SU-DHL-6 (cell line): ENCODE measurements around the gene PDE6H.

Source experiments
- EZH2phosphoT487 ChIP-seq: fragments of 200-600 bp; sonication (generic), shearing (Covaris generic); conservative IDR thresholded peaks from 2 replicates; pipeline ENCODE4 v1.6.1; 2018; ENCODE audit warnings: mild to moderate bottlenecking, antibody characterized with exemption, low read length, moderate library complexity, mixed read lengths
- TF ChIP-seq, protein P1 (sequence below): fragments of 200-600 bp; sonication (generic); IDR thresholded peaks from one replicate; pipeline ENCODE4 v1.5.1; 2017; ENCODE audit warnings: antibody characterized with exemption, mild to moderate bottlenecking, low read length, moderate library complexity; ENCODE audit not compliant: insufficient read depth, poor library complexity, severe bottlenecking

DNA sequence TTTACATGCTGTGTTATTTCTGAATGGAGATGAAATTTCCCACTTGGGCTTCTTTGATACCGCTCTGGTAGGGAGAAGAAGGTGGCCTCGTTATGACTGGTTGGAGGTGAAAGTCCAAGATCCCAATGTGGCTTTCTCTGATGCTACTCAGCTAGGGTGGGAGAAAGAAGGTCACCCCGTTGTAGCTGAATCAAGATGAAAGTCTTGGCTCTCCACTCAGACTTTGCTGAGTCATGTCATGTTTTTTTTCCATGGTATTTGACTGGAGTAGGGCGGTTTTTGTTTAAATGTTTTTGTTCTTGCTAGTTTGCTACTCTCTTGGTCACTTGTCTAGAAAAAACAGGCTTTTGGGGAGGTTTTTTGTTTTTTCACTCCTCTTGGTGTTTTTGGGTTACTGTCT lies 2.4 kb upstream of the PDE6H start:
- no peak for TF ChIP-seq EZH2phosphoT487
- TF ChIP-seq, protein P1, sequence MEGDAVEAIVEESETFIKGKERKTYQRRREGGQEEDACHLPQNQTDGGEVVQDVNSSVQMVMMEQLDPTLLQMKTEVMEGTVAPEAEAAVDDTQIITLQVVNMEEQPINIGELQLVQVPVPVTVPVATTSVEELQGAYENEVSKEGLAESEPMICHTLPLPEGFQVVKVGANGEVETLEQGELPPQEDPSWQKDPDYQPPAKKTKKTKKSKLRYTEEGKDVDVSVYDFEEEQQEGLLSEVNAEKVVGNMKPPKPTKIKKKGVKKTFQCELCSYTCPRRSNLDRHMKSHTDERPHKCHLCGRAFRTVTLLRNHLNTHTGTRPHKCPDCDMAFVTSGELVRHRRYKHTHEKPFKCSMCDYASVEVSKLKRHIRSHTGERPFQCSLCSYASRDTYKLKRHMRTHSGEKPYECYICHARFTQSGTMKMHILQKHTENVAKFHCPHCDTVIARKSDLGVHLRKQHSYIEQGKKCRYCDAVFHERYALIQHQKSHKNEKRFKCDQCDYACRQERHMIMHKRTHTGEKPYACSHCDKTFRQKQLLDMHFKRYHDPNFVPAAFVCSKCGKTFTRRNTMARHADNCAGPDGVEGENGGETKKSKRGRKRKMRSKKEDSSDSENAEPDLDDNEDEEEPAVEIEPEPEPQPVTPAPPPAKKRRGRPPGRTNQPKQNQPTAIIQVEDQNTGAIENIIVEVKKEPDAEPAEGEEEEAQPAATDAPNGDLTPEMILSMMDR: no peak
